ENCODE measurements around the gene RRP1.

The RRP1 gene

GRCh38 chr21:43851593-43851992, 62.2 kb downstream of the RRP1 start:
- TF ChIP-seq, protein P1, sequence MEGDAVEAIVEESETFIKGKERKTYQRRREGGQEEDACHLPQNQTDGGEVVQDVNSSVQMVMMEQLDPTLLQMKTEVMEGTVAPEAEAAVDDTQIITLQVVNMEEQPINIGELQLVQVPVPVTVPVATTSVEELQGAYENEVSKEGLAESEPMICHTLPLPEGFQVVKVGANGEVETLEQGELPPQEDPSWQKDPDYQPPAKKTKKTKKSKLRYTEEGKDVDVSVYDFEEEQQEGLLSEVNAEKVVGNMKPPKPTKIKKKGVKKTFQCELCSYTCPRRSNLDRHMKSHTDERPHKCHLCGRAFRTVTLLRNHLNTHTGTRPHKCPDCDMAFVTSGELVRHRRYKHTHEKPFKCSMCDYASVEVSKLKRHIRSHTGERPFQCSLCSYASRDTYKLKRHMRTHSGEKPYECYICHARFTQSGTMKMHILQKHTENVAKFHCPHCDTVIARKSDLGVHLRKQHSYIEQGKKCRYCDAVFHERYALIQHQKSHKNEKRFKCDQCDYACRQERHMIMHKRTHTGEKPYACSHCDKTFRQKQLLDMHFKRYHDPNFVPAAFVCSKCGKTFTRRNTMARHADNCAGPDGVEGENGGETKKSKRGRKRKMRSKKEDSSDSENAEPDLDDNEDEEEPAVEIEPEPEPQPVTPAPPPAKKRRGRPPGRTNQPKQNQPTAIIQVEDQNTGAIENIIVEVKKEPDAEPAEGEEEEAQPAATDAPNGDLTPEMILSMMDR (IDR thresholded peaks at IDR 0.05; ENCODE audit: low read length), result no peak
- no peak for TF ChIP-seq EZH2 (IDR thresholded peaks at IDR 0.05; ENCODE audit: borderline replicate concordance, low read length)
- Histone ChIP-seq H3F3A (ENCODE audit: insufficient read depth, low read length) (no peaks in the 10 kb centered on the region), H4K20me1 (ENCODE audit: insufficient read depth, low read length) (no peaks in the 10 kb centered on the region), H3K79me2 (ENCODE audit: insufficient read depth, low read length) (no peaks in the 10 kb centered on the region), H3K27me3 (ENCODE audit: insufficient read depth, low read length) (peaks cover 19% of the 10 kb centered on the region; the same call in 1 of the 2 replicates), H3K27ac (ENCODE audit: low read depth, low read length, poor library complexity, severe bottlenecking) (no peak overlapping the region), H3K4me1 (ENCODE audit: insufficient read depth, low read length, severe bottlenecking) (peaks cover 11% of the 10 kb centered on the region), H3K4me3 (ENCODE audit: low read depth, low read length, poor library complexity, severe bottlenecking) (no peak overlapping the region), H3K9ac (ENCODE audit: low read length) (no peak overlapping the region), H3K9me2 (ENCODE audit: low read depth, low read length) (no peaks in the 10 kb centered on the region), H3K4me2 (ENCODE audit: low read length) (no peak overlapping the region), H2AFZ (ENCODE audit: low read length) (no peak overlapping the region), H3K36me3 (ENCODE audit: insufficient read depth, low read length) (no peaks in the 10 kb centered on the region; the same call in 1 of the 2 replicates), H3K9me3 (ENCODE audit: low read length) (peaks cover 10% of the 10 kb centered on the region; the same call in 1 of the 2 replicates)

GRCh38 chr21:43853851-43854772, 64.7 kb downstream of the RRP1 start:
- no peak overlapping the region for H3K27ac ChIP-seq (ENCODE audit: low read depth, low read length, poor library complexity, severe bottlenecking)
- no peaks in the 10 kb centered on the region for H3F3A ChIP-seq (ENCODE audit: insufficient read depth, low read length)
- H2AFZ ChIP-seq (ENCODE audit: low read length), result no peak overlapping the region
- H3K4me3 ChIP-seq (ENCODE audit: low read depth, low read length, poor library complexity, severe bottlenecking), result no peak overlapping the region
- no peaks in the 10 kb centered on the region for H3K9me2 ChIP-seq (ENCODE audit: low read depth, low read length)
- H3K9me3 ChIP-seq (ENCODE audit: low read length), result peaks cover 7% of the 10 kb centered on the region; the same call in 1 of the 2 replicates
- TF ChIP-seq, protein P1 (IDR thresholded peaks at IDR 0.05; ENCODE audit: low read length), result no peak
- no peak for TF ChIP-seq EZH2 (IDR thresholded peaks at IDR 0.05; ENCODE audit: borderline replicate concordance, low read length)
- no peak overlapping the region for H3K4me2 ChIP-seq (ENCODE audit: low read length)
- H3K4me1 ChIP-seq (ENCODE audit: insufficient read depth, low read length, severe bottlenecking), result peaks cover 11% of the 10 kb centered on the region
- no peaks in the 10 kb centered on the region; the same call in 1 of the 2 replicates for H3K36me3 ChIP-seq (ENCODE audit: insufficient read depth, low read length)
- no peaks in the 10 kb centered on the region for H3K79me2 ChIP-seq (ENCODE audit: insufficient read depth, low read length)
- H3K9ac ChIP-seq (ENCODE audit: low read length), result no peak overlapping the region
- no peaks in the 10 kb centered on the region for H4K20me1 ChIP-seq (ENCODE audit: insufficient read depth, low read length)
- peaks cover 19% of the 10 kb centered on the region; the same call in 1 of the 2 replicates for H3K27me3 ChIP-seq (ENCODE audit: insufficient read depth, low read length)

All from OCI-LY1 (cell line).